GM23248 (cell line): ENCODE data around the gene PRRG1.

ENCODE experiments used
- EZH2 ChIP-seq: fragments of 200-600 bp; sonication (generic); IDR thresholded peaks from 2 replicates; pipeline ENCODE4 v1.6.1; 2018; ENCODE audit warnings: antibody characterized with exemption, mild to moderate bottlenecking; ENCODE audit not compliant: insufficient read depth, poor library complexity, severe bottlenecking
- EZH2phosphoT487 ChIP-seq: fragments of 200-600 bp; sonication (generic); IDR thresholded peaks from 2 replicates; pipeline ENCODE4 v1.6.1; 2018; ENCODE audit warnings: antibody characterized with exemption, moderate library complexity, mild to moderate bottlenecking, low read depth; ENCODE audit not compliant: insufficient read depth

- TF ChIP-seq EZH2, result no peak
- TF ChIP-seq EZH2phosphoT487, result no peak
Observed at GRCh38 chrX:37488323-37488722, 139.2 kb downstream of the PRRG1 start.
